Endothelial cell of umbilical vein (primary cell): Measurements from ENCODE around the gene RPS19BP1. TPM values are rescaled to one million over a fixed set of nuclear protein-coding genes. Genes with fewer than 3 reads are reported as not detected.

Experiments
- BruUV-seq: library from RNA; stranded (reverse); fragments of 400-500 nt; replicated peaks from 2 replicates; lab custom pipeline; 2021; lab: Mats Ljungman, UMichigan
- CTCF ChIA-PET: fragments of 300-600, 350-600 bp; sonication (Branson Sonifier 250); formaldehyde crosslinking; loops from one replicate; lab custom pipeline; 2021; ENCODE audit warnings: antibody characterized with exemption, inconsistent platforms; lab: Charles Lee
- POLR2A ChIA-PET: fragments of 300-600, 350-600 bp; sonication (Branson Sonifier 250); formaldehyde crosslinking; loops from one replicate; lab custom pipeline; 2021; ENCODE audit warnings: antibody characterized with exemption, inconsistent platforms; lab: Charles Lee
- DNase-seq: peaks from one replicate; pipeline ENCODE4 v3.0.0-alpha.2; 2011; ENCODE audit warnings: low read depth, low spot score
- FAIRE-seq: peaks from 2 replicates; lab custom pipeline; 2011; peaks lifted over from hg19 to GRCh38; lab: Jason Lieb, UNC
- H2AFZ ChIP-seq: 2 replicates; pipeline ENCODE4 v1.6.0; 2012; ENCODE audit warnings: low read depth, low read length, control low read depth, inconsistent platforms
- H3K27ac ChIP-seq: 2 replicates; pipeline ENCODE4 v1.5.1; 2011; ENCODE audit warnings: low read depth, mild to moderate bottlenecking, control low read depth, low read length, moderate library complexity; ENCODE audit not compliant: insufficient read depth
- H3K27me3 ChIP-seq, 2 experiments: 2 replicates each; pipeline versions ENCODE4 v1.6.0 to v1.6.1; 2011; ENCODE audit warnings: low read length in 2 of 2, mixed read lengths in 1 of 2; ENCODE audit not compliant: control insufficient read depth in 2 of 2, insufficient read depth in 2 of 2
- H3K36me3 ChIP-seq, 2 experiments: 2 replicates in 1 of 2; 3 replicates in 1 of 2; pipeline ENCODE4 v1.5.1; 2011; ENCODE audit warnings: low read length in 2 of 2, mild to moderate bottlenecking in 1 of 2, moderate library complexity in 1 of 2; ENCODE audit not compliant: control insufficient read depth in 2 of 2, insufficient read depth in 2 of 2; ENCODE audit errors: extremely low read depth in 1 of 2
- H3K4me1 ChIP-seq: 3 replicates; pipeline ENCODE4 v1.5.1; 2011; ENCODE audit warnings: mild to moderate bottlenecking, low read length; ENCODE audit not compliant: control insufficient read depth, insufficient read depth; ENCODE audit errors: extremely low read depth
- H3K4me2 ChIP-seq: 2 replicates; pipeline ENCODE4 v1.6.1; 2011; ENCODE audit warnings: low read length, control low read depth, mixed read lengths; ENCODE audit not compliant: insufficient read depth
- H3K4me3 ChIP-seq, 3 experiments: fragments of 200-600 bp in 1 of 3; sonication (generic), shearing (Covaris generic) in 1 of 3; replicated peaks in 1 of 3; 2 replicates each; pipeline ENCODE4 v1.5.1; 2011 to 2016; ENCODE audit warnings: control low read depth in 3 of 3, low read length in 3 of 3, mild to moderate bottlenecking in 2 of 3, inconsistent platforms in 1 of 3, low read depth in 1 of 3, moderate library complexity in 1 of 3; ENCODE audit not compliant: insufficient read depth in 1 of 3
- H3K79me2 ChIP-seq: 2 replicates; pipeline ENCODE4 v1.6.0; 2012; ENCODE audit warnings: low read length, inconsistent platforms; ENCODE audit not compliant: control insufficient read depth, insufficient read depth
- H3K9ac ChIP-seq: replicated peaks from 2 replicates; pipeline ENCODE3; 2011; ENCODE audit warnings: low read length, control low read depth; ENCODE audit not compliant: insufficient read depth; ENCODE audit errors: extremely low read depth
- H3K9me1 ChIP-seq: replicated peaks from 3 replicates; pipeline ENCODE4 v1.6.0; 2011; ENCODE audit warnings: mild to moderate bottlenecking, low read length; ENCODE audit not compliant: control insufficient read depth, insufficient read depth; ENCODE audit errors: extremely low read depth
- H3K9me3 ChIP-seq: replicated peaks from 2 replicates; pipeline ENCODE4 v1.5.1; 2012; ENCODE audit warnings: low read length, inconsistent platforms; ENCODE audit not compliant: control insufficient read depth, insufficient read depth
- H4K20me1 ChIP-seq: replicated peaks from 2 replicates; pipeline ENCODE3; 2011; ENCODE audit warnings: mild to moderate bottlenecking, low read length; ENCODE audit not compliant: control insufficient read depth, insufficient read depth; ENCODE audit errors: extremely low read depth
- EZH2 ChIP-seq: IDR thresholded peaks from 2 replicates; pipeline ENCODE4 v1.6.1; 2012; ENCODE audit warnings: borderline replicate concordance, low read depth, mild to moderate bottlenecking, moderate library complexity, low read length, inconsistent platforms; ENCODE audit not compliant: severe bottlenecking
- FOS ChIP-seq: IDR thresholded peaks from 2 replicates; pipeline ENCODE4 v1.6.1; 2011; ENCODE audit warnings: mild to moderate bottlenecking, low read length, moderate library complexity, borderline replicate concordance; ENCODE audit not compliant: insufficient read depth
- GATA2 ChIP-seq: IDR thresholded peaks from 2 replicates; pipeline ENCODE4 v1.7.0; 2011; ENCODE audit warnings: low read depth, mild to moderate bottlenecking, moderate library complexity, mixed read lengths, low read length; ENCODE audit not compliant: insufficient read length, insufficient read depth
- JUN ChIP-seq: IDR thresholded peaks from 2 replicates; pipeline ENCODE4 v1.6.1; 2011; ENCODE audit warnings: borderline replicate concordance, low read depth; ENCODE audit not compliant: insufficient read length, insufficient read depth
- MYC ChIP-seq: IDR thresholded peaks from one replicate; pipeline ENCODE4 v1.6.1; 2011; ENCODE audit warnings: mild to moderate bottlenecking, low read depth, low read length
- POLR2A ChIP-seq: IDR thresholded peaks from 2 replicates; pipeline ENCODE4 v1.6.1; 2012; ENCODE audit warnings: low read depth, mild to moderate bottlenecking, control low read depth, low read length
- POLR2AphosphoS5 ChIP-seq: IDR thresholded peaks from 2 replicates; pipeline ENCODE4 v1.6.1; 2012; ENCODE audit warnings: low read depth, mild to moderate bottlenecking, control low read depth, low read length, moderate library complexity; ENCODE audit not compliant: insufficient read depth
- dilution Hi-C: fragments of 300-500 bp; cut with MboI; formaldehyde crosslinking; loops from one replicate; pipeline ENCODE4 v1.15.0; 2019; ENCODE audit warnings: low sequenced_read_pairs; ENCODE audit not compliant: extremely low pct_ligation_motif_present
- intact Hi-C: fragments of 100-400 bp; cut with micrococcal nuclease; formaldehyde crosslinking; loops from one replicate; pipeline ENCODE4 v1.10.0; 2022
- polyA plus RNA-seq, 4 experiments: library from polyadenylated mRNA; depleted of rRNA in 3 of 4; stranded (reverse) in 3 of 4; unstranded in 1 of 4; fragments of >200 nt; gene quantifications; 2 replicates each; pipeline versions ENCODE4 v1.2.1 to v1.2.3, GENCODE V29; 2011 to 2012; ENCODE audit warnings: missing spikeins in 1 of 4
- total RNA-seq: library from RNA; stranded (reverse); gene quantifications from 2 replicates; pipeline ENCODE4 v1.2.3, GENCODE V29; 2021
- TF ChIP-seq, protein P1 (sequence below), 2 donors: IDR thresholded peaks; 1 replicate in 1 of 2; 2 replicates in 1 of 2; pipeline ENCODE4 v1.5.1; 2011; ENCODE audit warnings: low read length in 2 of 2, mild to moderate bottlenecking in 2 of 2, moderate library complexity in 2 of 2, control low read depth in 1 of 2, inconsistent platforms in 1 of 2, low read depth in 1 of 2; ENCODE audit not compliant: insufficient read depth in 1 of 2; ENCODE audit errors: extremely low read depth in 1 of 2
- TF ChIP-seq, protein P2 (sequence below): IDR thresholded peaks from 2 replicates; pipeline ENCODE4 v1.6.1; 2011; ENCODE audit not compliant: insufficient read depth, insufficient read length

RPS19BP1 gene
- total and polyA plus RNA-seq, 2 donors (not counting 3 experiments of a cell fraction or from before 2014, with no cell fraction given) = 66.6 to 84.3 TPM

DNA sequence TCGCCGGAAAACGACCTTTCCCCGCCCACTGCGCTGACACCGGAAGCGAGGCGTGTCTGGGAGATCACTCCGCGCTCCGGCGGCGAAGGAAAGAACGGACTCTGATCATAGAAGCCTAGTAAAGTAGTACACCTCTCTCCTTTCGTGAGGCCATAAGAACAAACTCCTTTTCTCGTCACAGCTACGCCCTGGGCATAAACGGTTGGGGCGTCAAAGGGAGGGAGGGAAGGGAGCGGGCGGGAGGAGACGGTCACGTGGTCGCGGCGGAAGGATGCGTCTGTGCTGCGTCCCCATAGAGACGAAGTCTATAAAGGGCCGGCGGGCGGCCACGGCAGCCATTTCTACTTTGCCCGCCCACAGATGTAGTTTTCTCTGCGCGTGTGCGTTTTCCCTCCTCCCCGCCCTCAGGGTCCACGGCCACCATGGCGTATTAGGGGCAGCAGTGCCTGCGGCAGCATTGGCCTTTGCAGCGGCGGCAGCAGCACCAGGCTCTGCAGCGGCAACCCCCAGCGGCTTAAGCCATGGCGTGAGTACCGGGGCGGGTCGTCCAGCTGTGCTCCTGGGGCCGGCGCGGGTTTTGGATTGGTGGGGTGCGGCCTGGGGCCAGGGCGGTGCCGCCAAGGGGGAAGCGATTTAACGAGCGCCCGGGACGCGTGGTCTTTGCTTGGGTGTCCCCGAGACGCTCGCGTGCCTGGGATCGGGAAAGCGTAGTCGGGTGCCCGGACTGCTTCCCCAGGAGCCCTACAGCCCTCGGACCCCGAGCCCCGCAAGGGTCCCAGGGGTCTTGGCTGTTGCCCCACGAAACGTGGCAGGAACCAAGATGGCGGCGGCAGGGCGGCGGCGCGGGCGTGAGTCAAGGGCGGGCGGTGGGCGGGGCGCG, 12.1 kb downstream of the RPS19BP1 start, which contains the start of gene ATF4:
Gene ATF4, plus strand, starts transcription at position 337 of the 880 bp plus-strand sequence. CDS start 884 bp downstream, outside the sequence.
- intact Hi-C loops (loop anchor here (1.0 to 10.0 kb wide), 5 partner anchors 9 to 346 kb away; partner anchors contain the start of genes MIEF1 and RPL3), dilution Hi-C loops (no loop called here)
- Histone ChIP-seq H3K27me3 (no peaks in the 10 kb centered on the region), H3K4me1 (peaks cover 15% of the 10 kb centered on the region), H2AFZ (peak within 1 kb of the TSS; percentile 90), H3K27ac (peak within 1 kb of the TSS; percentile 93), H3K4me3 (peak within 1 kb of the TSS; percentile 59 to 96 (median 92)), H3K79me2 (peaks cover 42% of the 10 kb centered on the region), H3K4me2 (peak within 1 kb of the TSS; percentile 89), H3K9me3 (no peaks in the 10 kb centered on the region), H3K9me1 (no peaks in the 10 kb centered on the region), H3K9ac (peak within 1 kb of the TSS; percentile 97), H3K36me3 (peaks cover 5 to 22% of the 10 kb centered on the region in 2 experiments), H4K20me1 (no peaks in the 10 kb centered on the region)
- FAIRE-seq (no peak), DNase-seq (peak; percentile 78)
- ChIA-PET CTCF (interaction anchor here (0.6 to 1.4 kb wide), 6 partner anchors 9 to 504 kb away, joined by 3 to 41 read pairs (median 7); partner anchors contain the start of gene MIEF1), POLR2A (interaction anchor here (0.6 to 1.2 kb wide), 11 partner anchors 8 to 886 kb away, joined by 3 to 13 read pairs (median 4); partner anchors contain the start of genes MIEF1 and TAB1)
- no TSS peak for BruUV-seq
- peak; percentile 97 for TF ChIP-seq POLR2AphosphoS5
- no peak for TF ChIP-seq GATA2
- TF ChIP-seq POLR2A = peak; percentile 97
- TF ChIP-seq EZH2 = no peak
- TF ChIP-seq, protein P1, sequence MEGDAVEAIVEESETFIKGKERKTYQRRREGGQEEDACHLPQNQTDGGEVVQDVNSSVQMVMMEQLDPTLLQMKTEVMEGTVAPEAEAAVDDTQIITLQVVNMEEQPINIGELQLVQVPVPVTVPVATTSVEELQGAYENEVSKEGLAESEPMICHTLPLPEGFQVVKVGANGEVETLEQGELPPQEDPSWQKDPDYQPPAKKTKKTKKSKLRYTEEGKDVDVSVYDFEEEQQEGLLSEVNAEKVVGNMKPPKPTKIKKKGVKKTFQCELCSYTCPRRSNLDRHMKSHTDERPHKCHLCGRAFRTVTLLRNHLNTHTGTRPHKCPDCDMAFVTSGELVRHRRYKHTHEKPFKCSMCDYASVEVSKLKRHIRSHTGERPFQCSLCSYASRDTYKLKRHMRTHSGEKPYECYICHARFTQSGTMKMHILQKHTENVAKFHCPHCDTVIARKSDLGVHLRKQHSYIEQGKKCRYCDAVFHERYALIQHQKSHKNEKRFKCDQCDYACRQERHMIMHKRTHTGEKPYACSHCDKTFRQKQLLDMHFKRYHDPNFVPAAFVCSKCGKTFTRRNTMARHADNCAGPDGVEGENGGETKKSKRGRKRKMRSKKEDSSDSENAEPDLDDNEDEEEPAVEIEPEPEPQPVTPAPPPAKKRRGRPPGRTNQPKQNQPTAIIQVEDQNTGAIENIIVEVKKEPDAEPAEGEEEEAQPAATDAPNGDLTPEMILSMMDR (IDR thresholded peaks at IDR 0.05; ENCODE audit: extremely low read depth in 1 of 2, insufficient read depth in 1 of 2, low read depth in 1 of 2, low read length in 2 of 2) = no peak
- peak; percentile 36 for TF ChIP-seq MYC
- no peak for TF ChIP-seq FOS
- no peak for TF ChIP-seq JUN
- TF ChIP-seq, protein P2, sequence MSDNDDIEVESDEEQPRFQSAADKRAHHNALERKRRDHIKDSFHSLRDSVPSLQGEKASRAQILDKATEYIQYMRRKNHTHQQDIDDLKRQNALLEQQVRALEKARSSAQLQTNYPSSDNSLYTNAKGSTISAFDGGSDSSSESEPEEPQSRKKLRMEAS = peak; percentile 62
